IMR-90 (cell line): ENCODE results near the gene RASGRF2. TPM values are rescaled to one million over a fixed set of nuclear protein-coding genes. Genes with fewer than 3 reads are reported as not detected.

Experiments used
- ATAC-seq: fragments of 200-7000 bp; cut with Tn5 transposase; 2 replicates; pipeline ENCODE4 v1.9.1; 2020; ENCODE audit warnings: low read depth, mild to moderate bottlenecking, moderate library complexity
- BruUV-seq: library from RNA; stranded (reverse); fragments of 400-500 nt; replicated peaks from 2 replicates; lab custom pipeline; 2021; lab: Mats Ljungman, UMichigan
- CTCF ChIA-PET: fragments of 300-600 bp; formaldehyde crosslinking; extraction: SDS; loops from one replicate; lab custom pipeline; 2021; ENCODE audit warnings: antibody characterized with exemption; lab: Yijun Ruan, JAX
- POLR2A ChIA-PET: fragments of 300-600 bp; sonication (Branson Sonifier 250); formaldehyde crosslinking; loops from one replicate; lab custom pipeline; 2022; ENCODE audit warnings: antibody characterized with exemption; ENCODE audit not compliant: unreplicated experiment; lab: Charles Lee
- DNase-seq: peaks from one replicate; pipeline ENCODE4 v3.0.0; 2013
- H2AFZ ChIP-seq: replicated peaks from 2 replicates; pipeline ENCODE3; 2013; ENCODE audit warnings: low read length, mild to moderate bottlenecking; ENCODE audit not compliant: poor library complexity
- H2AK5ac ChIP-seq: 2 replicates; pipeline ENCODE4 v1.6.1; 2013; ENCODE audit warnings: low read depth, low read length, inconsistent platforms
- H2AK9ac ChIP-seq: replicated peaks from 2 replicates; pipeline ENCODE3; 2013; ENCODE audit warnings: mild to moderate bottlenecking, low read depth, low read length, moderate library complexity; ENCODE audit not compliant: poor library complexity
- H2BK120ac ChIP-seq: 2 replicates; pipeline ENCODE4 v1.6.1; 2013; ENCODE audit warnings: low read depth, low read length, inconsistent platforms
- H2BK15ac ChIP-seq: 3 replicates; pipeline ENCODE4 v1.6.1; 2013; ENCODE audit warnings: low read depth, low read length, inconsistent platforms
- H2BK20ac ChIP-seq: 2 replicates; pipeline ENCODE4 v1.6.1; 2013; ENCODE audit warnings: low read depth, mild to moderate bottlenecking, inconsistent platforms, low read length, moderate library complexity
- H2BK5ac ChIP-seq: 2 replicates; pipeline ENCODE4 v1.6.1; 2013; ENCODE audit warnings: mild to moderate bottlenecking, low read depth, low read length, inconsistent platforms; ENCODE audit not compliant: poor library complexity, severe bottlenecking
- H3K14ac ChIP-seq: replicated peaks from 2 replicates; pipeline ENCODE4 v1.6.1; 2013; ENCODE audit warnings: low read depth, low read length, inconsistent platforms
- H3K18ac ChIP-seq: 2 replicates; pipeline ENCODE4 v1.6.1; 2013; ENCODE audit warnings: low read depth, low read length, control low read depth
- H3K23ac ChIP-seq: 2 replicates; pipeline ENCODE4 v1.6.1; 2013; ENCODE audit warnings: low read depth, low read length, inconsistent platforms
- H3K27ac ChIP-seq: 2 replicates; pipeline ENCODE4 v1.5.1; 2013; ENCODE audit warnings: mild to moderate bottlenecking, control low read depth, low read length; ENCODE audit not compliant: insufficient read depth
- H3K27me3 ChIP-seq: 2 replicates; pipeline ENCODE4 v1.6.1; 2013; ENCODE audit warnings: low read length; ENCODE audit not compliant: control insufficient read depth, insufficient read depth
- H3K36me3 ChIP-seq: 2 replicates; pipeline ENCODE4 v1.6.1; 2013; ENCODE audit warnings: low read length, mixed read lengths; ENCODE audit not compliant: control insufficient read depth, insufficient read depth
- H3K4ac ChIP-seq: 2 replicates; pipeline ENCODE4 v1.6.1; 2013; ENCODE audit warnings: low read depth, low read length, inconsistent platforms
- H3K4me1 ChIP-seq: 2 replicates; pipeline ENCODE4 v1.6.1; 2013; ENCODE audit warnings: low read length, mixed read lengths; ENCODE audit not compliant: control insufficient read depth, insufficient read depth
- H3K4me2 ChIP-seq: 2 replicates; pipeline ENCODE4 v1.6.1; 2013; ENCODE audit warnings: low read depth, mild to moderate bottlenecking, control low read depth, low read length, moderate library complexity
- H3K4me3 ChIP-seq: 2 replicates; pipeline ENCODE4 v1.5.1; 2013; ENCODE audit warnings: low read depth, mild to moderate bottlenecking, control low read depth, low read length, moderate library complexity; ENCODE audit not compliant: insufficient read depth
- H3K56ac ChIP-seq: 2 replicates; pipeline ENCODE4 v1.6.1; 2013; ENCODE audit warnings: low read length, inconsistent platforms; ENCODE audit not compliant: insufficient read depth; ENCODE audit errors: extremely low read depth
- H3K79me1 ChIP-seq, 2 experiments: 2 replicates each; pipeline ENCODE4 v1.6.1; 2013; ENCODE audit warnings: low read length in 2 of 2, inconsistent platforms in 1 of 2, low read depth in 1 of 2
- H3K9ac ChIP-seq: 2 replicates; pipeline ENCODE4 v1.6.1; 2013; ENCODE audit warnings: low read depth, low read length, control low read depth
- H3K9me1 ChIP-seq: 2 replicates; pipeline ENCODE4 v1.6.1; 2013; ENCODE audit warnings: low read length, inconsistent platforms; ENCODE audit not compliant: insufficient read depth
- H3K9me3 ChIP-seq: 2 replicates; pipeline ENCODE4 v1.6.1; 2013; ENCODE audit warnings: low read length; ENCODE audit not compliant: control insufficient read depth, insufficient read depth
- H4K20me1 ChIP-seq: 2 replicates; pipeline ENCODE4 v1.6.1; 2013; ENCODE audit warnings: low read length, inconsistent platforms; ENCODE audit not compliant: insufficient read depth
- H4K5ac ChIP-seq: 2 replicates; pipeline ENCODE4 v1.6.1; 2013; ENCODE audit warnings: mild to moderate bottlenecking, low read depth, low read length, control low read depth
- H4K8ac ChIP-seq, 2 experiments: 2 replicates each; pipeline ENCODE4 v1.6.1; 2013; ENCODE audit warnings: low read depth in 2 of 2, low read length in 2 of 2, control low read depth in 1 of 2, inconsistent platforms in 1 of 2
- H4K91ac ChIP-seq: 2 replicates; pipeline ENCODE4 v1.6.1; 2013; ENCODE audit warnings: low read depth, low read length, inconsistent platforms; ENCODE audit not compliant: insufficient read depth
- BHLHE40 ChIP-seq: fragments of 150-350 bp; IDR thresholded peaks from 2 replicates; pipeline ENCODE4 v1.6.1; 2016; ENCODE audit warnings: mild to moderate bottlenecking, low read depth, low read length
- CEBPB ChIP-seq: IDR thresholded peaks from 2 replicates; pipeline ENCODE4 v1.6.1; 2012; ENCODE audit warnings: low read depth, low read length, improper control_type of control experiment
- CTCF ChIP-seq: conservative IDR thresholded peaks from 2 replicates; pipeline ENCODE4 v1.5.1; 2012; ENCODE audit warnings: mild to moderate bottlenecking, low read depth, low read length, improper control_type of control experiment
- FOS ChIP-seq: fragments of 150-350 bp; IDR thresholded peaks from 2 replicates; pipeline ENCODE4 v1.6.1; 2016; ENCODE audit warnings: low read depth, low read length
- MAFK ChIP-seq: IDR thresholded peaks from 2 replicates; pipeline ENCODE4 v1.6.1; 2012; ENCODE audit warnings: low read depth, low read length, improper control_type of control experiment
- MAZ ChIP-seq: IDR thresholded peaks from 2 replicates; pipeline ENCODE4 v1.6.1; 2012; ENCODE audit warnings: low read depth, mild to moderate bottlenecking, low read length, improper control_type of control experiment, moderate library complexity, borderline replicate concordance
- NFE2L2 ChIP-seq: fragments of 150-350 bp; IDR thresholded peaks from 2 replicates; pipeline ENCODE4 v1.6.1; 2016; ENCODE audit warnings: low read depth, mild to moderate bottlenecking, low read length
- POLR2A ChIP-seq: IDR thresholded peaks from 2 replicates; pipeline ENCODE4 v1.6.1; 2012; ENCODE audit warnings: mild to moderate bottlenecking, low read depth, low read length
- RCOR1 ChIP-seq: IDR thresholded peaks from 2 replicates; pipeline ENCODE4 v1.6.1; 2012; ENCODE audit warnings: mild to moderate bottlenecking, low read length, improper control_type of control experiment; ENCODE audit not compliant: insufficient replicate concordance
- RFX5 ChIP-seq: IDR thresholded peaks from 2 replicates; pipeline ENCODE4 v1.8.0; 2012; ENCODE audit warnings: low read depth, mild to moderate bottlenecking, low read length, moderate library complexity
- SMC3 ChIP-seq: fragments of 150-350 bp; IDR thresholded peaks from 2 replicates; pipeline ENCODE4 v1.6.1; 2016; ENCODE audit warnings: low read depth, mild to moderate bottlenecking, antibody characterized with exemption, low read length, moderate library complexity
- WGBS, 2 experiments: methylation state at CpG; one replicate each; pipeline versions ENCODE4 v1.1.5 to v1.1.7; 2013; ENCODE audit warnings: missing lambda C conversion rate in 2 of 2; ENCODE audit not compliant: insufficient read length in 1 of 2; ENCODE audit errors: extremely low coverage in 2 of 2; 5-methylcytosine and 5-hydroxymethylcytosine counted together
- dilution Hi-C: fragments of 300-500 bp; cut with HindIII; formaldehyde crosslinking; loops from one replicate; pipeline ENCODE4 v1.14.3; 2018; ENCODE audit warnings: low sequenced_read_pairs; ENCODE audit not compliant: unreplicated experiment
- in situ Hi-C: fragments of 300-500 bp; cut with MboI; formaldehyde crosslinking; loops from 3 replicates; pipeline ENCODE4 v1.14.3; 2019; ENCODE audit warnings: low sequenced_read_pairs, inconsistent platforms, mixed read lengths
- intact Hi-C: fragments of 100-400 bp; cut with micrococcal nuclease; formaldehyde crosslinking; loops from 2 replicates; pipeline ENCODE4 v1.10.0; 2022
- polyA plus RNA-seq, 3 experiments: library from polyadenylated mRNA; depleted of rRNA; stranded (reverse); fragments of >200 nt; gene quantifications; 2 replicates each; pipeline ENCODE4 v1.2.3, GENCODE V29; 2012; ENCODE audit warnings: low replicate concordance in 1 of 3
- total RNA-seq: library from RNA; depleted of rRNA; stranded (reverse); fragments of >200 nt; gene quantifications from 2 replicates; pipeline ENCODE4 v1.2.3, GENCODE V29; 2012

Gene RASGRF2
- total and polyA plus RNA-seq, 2 of the 4 experiments (the other 2 are of a cell fraction) = 2.9 to 5.0 TPM

DNA sequence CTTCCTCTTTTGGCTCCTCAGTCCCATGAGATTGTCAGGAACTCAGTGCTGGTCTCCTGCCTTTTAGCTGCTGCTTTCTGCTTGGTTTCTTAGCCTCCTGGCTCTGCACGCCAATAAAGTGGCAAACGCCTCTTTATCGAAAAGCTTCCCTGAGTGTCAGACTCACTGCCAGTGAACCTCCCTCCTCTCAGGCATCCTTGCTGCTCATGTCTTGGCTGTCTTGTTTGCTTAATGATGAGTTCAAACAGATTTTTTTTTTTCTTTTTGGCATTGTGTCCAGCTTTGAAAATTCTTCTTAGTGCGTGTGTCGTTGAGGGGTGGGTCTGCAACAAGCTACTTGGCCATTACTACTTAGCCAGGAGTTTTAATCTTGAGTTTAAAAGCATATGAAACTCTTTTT is 14.9 kb downstream of the RASGRF2 start (continued):
- no peak for TF ChIP-seq SMC3

DNA sequence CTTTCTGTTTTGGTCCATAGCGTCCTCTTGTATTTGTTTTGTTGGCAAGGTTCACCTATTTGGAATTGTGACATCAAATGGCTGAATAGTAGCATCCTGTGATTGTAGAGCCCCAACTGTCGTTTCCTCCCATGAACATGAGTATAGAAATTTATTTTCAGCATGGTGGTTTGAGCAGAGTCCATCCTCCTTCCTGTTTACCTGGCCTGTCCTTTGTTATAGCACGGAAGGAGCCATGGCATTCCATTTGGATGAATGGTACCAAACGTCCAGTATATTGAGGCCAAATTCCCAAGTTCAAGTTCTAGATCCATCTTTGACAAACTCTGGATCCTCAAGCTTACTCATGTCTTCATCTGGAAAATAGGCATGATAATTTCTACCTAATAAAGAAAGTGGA is 16.8 kb downstream of the RASGRF2 start:
- CTCF ChIA-PET = interaction anchor here (1.5 kb wide), 1 partner anchor 75 kb away, joined by 3 read pairs; no protein-coding TSS in a partner anchor
- BruUV-seq = no TSS peak
- in situ Hi-C loops = no loop called here

More for the DNA sequence above, 16.8 kb downstream of the RASGRF2 start:
- peak overlapping the region; percentile 62 for H2BK120ac ChIP-seq
- H3K4me2 ChIP-seq = no peak overlapping the region
- peak overlapping the region; percentile 11; the same call in 1 of the 2 replicates for H3K23ac ChIP-seq
- H2AFZ ChIP-seq = no peak overlapping the region
- no peaks in the 10 kb centered on the region for H3K27me3 ChIP-seq
- intact Hi-C loops (loop anchor here (5.0 kb wide), 1 partner anchor 35 kb away; no protein-coding TSS in a partner anchor), dilution Hi-C loops (no loop called here)
- no peak overlapping the region for H3K27ac ChIP-seq
- peak overlapping the region; percentile 17; the same call in 1 of the 2 replicates for H2BK20ac ChIP-seq
- peak overlapping the region; percentile 62; the same call in 1 of the 2 replicates for H4K5ac ChIP-seq
- peak overlapping the region in 1 of 2 experiments; percentile 16; a peak in 1 of 4 replicates for H4K8ac ChIP-seq
- no peaks in the 10 kb centered on the region for H4K20me1 ChIP-seq
- POLR2A ChIA-PET = no interaction called here
- 0 out of 2 replicates have a peak overlapping the region, but pooled peaks have one; percentile 31 for H3K18ac ChIP-seq
- no peak for TF ChIP-seq BHLHE40
- no peak for TF ChIP-seq MAFK
- TF ChIP-seq MAZ = no peak
- TF ChIP-seq RFX5 = no peak
- no peak for TF ChIP-seq NFE2L2
- no peak for TF ChIP-seq SMC3
- TF ChIP-seq FOS = no peak
- no peak for TF ChIP-seq RCOR1
- TF ChIP-seq POLR2A = no peak
- TF ChIP-seq CTCF = no peak
- no peak for TF ChIP-seq CEBPB
- peak overlapping the region; percentile 0; the same call in 1 of the 3 replicates for H2BK15ac ChIP-seq
- DNase-seq = no peak
- H2AK5ac ChIP-seq = peak overlapping the region; percentile 57
- no peaks in the 10 kb centered on the region for H3K9me3 ChIP-seq
- H2BK5ac ChIP-seq = no peak overlapping the region
- no CpG with 5 or more reads among the region's 4 CpGs for WGBS, 2 experiments
- H3K56ac ChIP-seq = no peak overlapping the region
- no peak overlapping the region for H3K4me3 ChIP-seq
- ATAC-seq = no peak
- no peak overlapping the region for H3K9ac ChIP-seq
- H3K4me1 ChIP-seq = peaks cover 13% of the 10 kb centered on the region
- H3K36me3 ChIP-seq = no peaks in the 10 kb centered on the region
- H3K4ac ChIP-seq = peak overlapping the region; percentile 52
- H3K14ac ChIP-seq = peak overlapping the region; percentile 4
- peak overlapping the region; percentile 41; the same call in 1 of the 2 replicates for H4K91ac ChIP-seq
- H3K9me1 ChIP-seq = peaks cover 18% of the 10 kb centered on the region
- H3K79me1 ChIP-seq = peaks cover 34 to 64% of the 10 kb centered on the region in 2 experiments
- no peak overlapping the region for H2AK9ac ChIP-seq
